GM12878 (cell line): ENCODE measurements around the gene OR52N4. TPM values are rescaled to one million over a fixed set of nuclear protein-coding genes. Genes with fewer than 3 reads are reported as not detected.

Source experiments
- ATAC-seq: fragments of 200-7000 bp; cut with Tn5 transposase; 3 replicates; pipeline ENCODE4 v1.9.1; 2020; ENCODE audit warnings: mild to moderate bottlenecking, moderate library complexity
- BruUV-seq: library from RNA; stranded (reverse); fragments of 400-500 nt; replicated peaks from 2 replicates; lab custom pipeline; 2021; lab: Mats Ljungman, UMichigan
- CTCF ChIA-PET: fragments of 300-600 bp; sonication (Branson Sonifier 250); formaldehyde crosslinking; extraction: SDS; loops from one replicate; lab custom pipeline; 2021; ENCODE audit warnings: inconsistent platforms; lab: Yijun Ruan, JAX
- POLR2A ChIA-PET: fragments of 350-600 bp; formaldehyde crosslinking; extraction: SDS; loops from one replicate; lab custom pipeline; 2021; ENCODE audit warnings: inconsistent platforms; lab: Charles Lee
- RAD21 ChIA-PET: fragments of 300-600 bp; sonication (Branson Sonifier 250); formaldehyde crosslinking; loops from one replicate; lab custom pipeline; 2023; ENCODE audit warnings: antibody characterized with exemption; ENCODE audit not compliant: unreplicated experiment; lab: Charles Lee
- SMC1A ChIA-PET: fragments of 300-600 bp; sonication (Branson Sonifier 250); formaldehyde crosslinking; loops from one replicate; lab custom pipeline; 2023; ENCODE audit not compliant: unreplicated experiment, uncharacterized antibody; lab: Charles Lee
- DNase-seq: peaks from one replicate; pipeline ENCODE4 v3.0.0-alpha.2; 2011; ENCODE audit warnings: low read depth, low spot score
- FAIRE-seq: peaks from 3 replicates; lab custom pipeline; 2011; peaks lifted over from hg19 to GRCh38; lab: Jason Lieb, UNC
- H2AFZ ChIP-seq: 2 replicates; pipeline ENCODE4 v1.6.0; 2011; ENCODE audit warnings: low read depth, low read length, control low read depth; ENCODE audit not compliant: control insufficient read depth
- H3K27ac ChIP-seq: 2 replicates; pipeline ENCODE4 v1.5.1; 2011; ENCODE audit warnings: control low read depth; ENCODE audit not compliant: control insufficient read depth, insufficient read depth
- H3K27me3 ChIP-seq, 2 experiments: replicated peaks in 1 of 2; 2 replicates each; pipeline versions ENCODE4 v1.6.0 to v1.6.1; 2011; ENCODE audit warnings: low read length in 1 of 2; ENCODE audit not compliant: control insufficient read depth in 2 of 2, insufficient read depth in 2 of 2
- H3K36me3 ChIP-seq, 2 experiments: 2 replicates each; pipeline ENCODE4 v1.5.1; 2011; ENCODE audit warnings: low read length in 1 of 2; ENCODE audit not compliant: control insufficient read depth in 2 of 2, insufficient read depth in 2 of 2
- H3K4me1 ChIP-seq: 2 replicates; pipeline ENCODE4 v1.6.1; 2011; ENCODE audit warnings: mild to moderate bottlenecking, low read length, moderate library complexity, mixed read lengths; ENCODE audit not compliant: control insufficient read depth, insufficient read depth
- H3K4me2 ChIP-seq: 2 replicates; pipeline ENCODE4 v1.6.0; 2011; ENCODE audit warnings: control low read depth; ENCODE audit not compliant: control insufficient read depth, insufficient read depth
- H3K4me3 ChIP-seq: fragments of 200-600 bp; sonication (generic); 2 replicates; pipeline ENCODE4 v1.5.1; 2016
- H3K79me2 ChIP-seq: 2 replicates; pipeline ENCODE4 v1.6.0; 2011; ENCODE audit warnings: low read length; ENCODE audit not compliant: control insufficient read depth, insufficient read depth
- H3K9ac ChIP-seq: 2 replicates; pipeline ENCODE4 v1.8.0; 2011; ENCODE audit warnings: low read length, control low read depth, mixed read lengths; ENCODE audit not compliant: control insufficient read depth, insufficient read depth
- H3K9me3 ChIP-seq: replicated peaks from 3 replicates; pipeline ENCODE4 v1.5.1; 2011; ENCODE audit warnings: mild to moderate bottlenecking, low read length; ENCODE audit not compliant: control insufficient read depth, insufficient read depth
- H4K20me1 ChIP-seq: 2 replicates; pipeline ENCODE4 v1.6.0; 2011; ENCODE audit not compliant: control insufficient read depth, insufficient read depth
- MEF2A ChIP-seq: IDR thresholded peaks from 2 replicates; pipeline ENCODE4 v1.6.1; 2011; ENCODE audit warnings: low read depth, mild to moderate bottlenecking, low read length, moderate library complexity; ENCODE audit not compliant: insufficient read depth
- MYC ChIP-seq: IDR thresholded peaks from 2 replicates; pipeline ENCODE4 v1.6.1; 2011; ENCODE audit warnings: mild to moderate bottlenecking, low read length, moderate library complexity, inconsistent platforms; ENCODE audit not compliant: insufficient read depth, insufficient replicate concordance, insufficient read length, severe bottlenecking
- POLR2AphosphoS5 ChIP-seq: IDR thresholded peaks from 2 replicates; pipeline ENCODE4 v1.6.1; 2011; ENCODE audit warnings: mild to moderate bottlenecking, low read length, inconsistent platforms
- STAT1 ChIP-seq: fragments of 450-650 bp; conservative IDR thresholded peaks from 2 replicates; pipeline ENCODE4 v1.6.1; 2014; ENCODE audit warnings: antibody characterized with exemption, mild to moderate bottlenecking
- USF2 ChIP-seq: IDR thresholded peaks from 2 replicates; pipeline ENCODE4 v1.6.1; 2011; ENCODE audit warnings: low read depth, low read length, improper control_type of control experiment, borderline replicate concordance
- YY1 ChIP-seq: IDR thresholded peaks from 2 replicates; pipeline ENCODE4 v1.6.1; 2011; ENCODE audit warnings: low read depth, mild to moderate bottlenecking, low read length
- ZNF274 ChIP-seq: IDR thresholded peaks from one replicate; pipeline ENCODE4 v1.8.0; 2011; ENCODE audit not compliant: insufficient read length, insufficient read depth
- WGBS: methylation state at CpG from one replicate; pipeline ENCODE4 v1.1.6; 2016; ENCODE audit warnings: low lambda C conversion rate; ENCODE audit not compliant: insufficient replicate concordance, insufficient coverage; ENCODE audit errors: missing lambda C conversion rate; 5-methylcytosine and 5-hydroxymethylcytosine counted together
- in situ Hi-C: fragments of 300-500 bp; cut with MboI; formaldehyde crosslinking; loops from 9 replicates; pipeline ENCODE4 v1.14.3; 2018; ENCODE audit warnings: mixed read lengths
- intact Hi-C: fragments of 100-400 bp; cut with micrococcal nuclease; formaldehyde crosslinking; loops from one replicate; pipeline ENCODE4 v1.14.2; 2022; ENCODE audit not compliant: unreplicated experiment
- polyA plus RNA-seq, 11 experiments: library from polyadenylated mRNA; depleted of rRNA in 4 of 11; unstranded in 6 of 11; stranded (reverse) in 5 of 11; fragments of >200 nt; fragmentation: Nextera tagmentation in 4 of 11; fragmentation: Illumina TruSeq in 1 of 11; extraction: Ambion mirVana in 4 of 11; extraction: Trizol in 1 of 11; gene quantifications; 1 replicate in 1 of 11; 2 replicates in 10 of 11; pipeline versions ENCODE4 v1.2.1 to v1.2.3, GENCODE V29; 2011 to 2016; ENCODE audit warnings: inconsistent platforms in 2 of 11, missing spikeins in 2 of 11, low read depth in 1 of 11
- total RNA-seq, 4 experiments: library from RNA; depleted of rRNA in 3 of 4; stranded (reverse); fragments of >200 nt in 3 of 4; fragmentation: Illumina TruSeq in 1 of 4; extraction: Trizol in 1 of 4; gene quantifications; 2 replicates each; pipeline versions ENCODE4 v1.2.1 to v1.2.3, GENCODE V29; 2013 to 2021

OR52N4 gene
- total and polyA plus RNA-seq, 10 of the 15 experiments (the other 5 are each of a cell fraction or from before 2014, with no cell fraction given): 0.16 to 8.6 (median 0.67) TPM; not detected in 1

DNA sequence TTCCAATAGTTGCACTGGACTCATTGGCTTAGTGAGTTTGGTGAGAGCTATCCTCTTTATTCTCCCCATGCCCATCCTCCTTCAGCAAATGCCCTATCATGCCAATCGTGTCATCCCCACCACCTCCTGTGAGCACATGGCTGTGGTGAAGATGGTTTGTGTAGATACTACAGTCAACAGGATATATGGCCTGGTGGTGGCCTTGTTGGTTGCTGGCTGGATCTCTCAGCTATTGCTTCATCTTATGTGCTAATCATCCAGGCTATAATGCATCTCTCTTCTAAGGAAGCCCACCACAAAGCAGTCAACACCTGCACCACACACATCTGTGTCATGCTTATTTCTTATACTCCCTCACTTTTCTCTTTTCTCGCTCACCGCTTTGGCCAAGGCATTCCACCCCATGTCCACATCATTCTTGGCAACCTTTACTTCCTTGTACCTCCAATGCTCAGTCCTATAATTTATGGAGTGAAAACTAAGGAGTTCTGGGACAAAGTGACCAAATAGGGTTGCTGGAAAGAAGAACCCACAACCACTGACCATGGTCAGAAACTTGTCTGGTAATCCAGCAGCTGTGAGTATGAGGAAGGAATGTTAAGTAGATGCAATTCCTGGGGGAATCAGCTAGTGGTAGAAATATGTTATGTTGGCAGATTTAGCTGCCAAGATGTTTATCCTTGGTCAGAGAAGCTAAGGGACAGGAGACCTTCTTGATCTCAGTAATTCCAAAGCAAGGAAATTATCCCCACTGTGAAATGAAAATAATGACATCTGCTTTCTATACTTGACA, 34.1 kb upstream of the OR52N4 start:
- no peaks in the 10 kb centered on the region for H3K9me3 ChIP-seq
- RAD21 ChIA-PET: no interaction called here
- WGBS: 100% methylated on average over 3 of the region's 3 CpGs
- in situ Hi-C loops (no loop called here), intact Hi-C loops (no loop called here)
- no peak overlapping the region for H3K4me2 ChIP-seq
- H3K36me3 ChIP-seq: no peaks in the 10 kb centered on the region
- H3K79me2 ChIP-seq: no peaks in the 10 kb centered on the region
- H3K27me3 ChIP-seq: no peaks in the 10 kb centered on the region
- TF ChIP-seq POLR2AphosphoS5 (peak; percentile 25; the same call in 1 of the 2 replicates), MYC (no peak), MEF2A (no peak), YY1 (no peak)
- H3K27ac ChIP-seq: no peak overlapping the region
- H3K4me1 ChIP-seq: no peaks in the 10 kb centered on the region
- DNase-seq: no peak
- no peak overlapping the region for H2AFZ ChIP-seq
- no peak for ATAC-seq
- no TSS peak for BruUV-seq
- SMC1A ChIA-PET: interaction anchor here (1.1 to 1.9 kb wide), 2 partner anchors 16 to 22 kb away, joined by 3 to 4 read pairs; partner anchors contain the start of gene OR56B1
- no peaks in the 10 kb centered on the region for H4K20me1 ChIP-seq
- CTCF ChIA-PET: no interaction called here
- no peak for FAIRE-seq
- H3K9ac ChIP-seq: no peak overlapping the region
- POLR2A ChIA-PET: no interaction called here
- no peak overlapping the region for H3K4me3 ChIP-seq

DNA sequence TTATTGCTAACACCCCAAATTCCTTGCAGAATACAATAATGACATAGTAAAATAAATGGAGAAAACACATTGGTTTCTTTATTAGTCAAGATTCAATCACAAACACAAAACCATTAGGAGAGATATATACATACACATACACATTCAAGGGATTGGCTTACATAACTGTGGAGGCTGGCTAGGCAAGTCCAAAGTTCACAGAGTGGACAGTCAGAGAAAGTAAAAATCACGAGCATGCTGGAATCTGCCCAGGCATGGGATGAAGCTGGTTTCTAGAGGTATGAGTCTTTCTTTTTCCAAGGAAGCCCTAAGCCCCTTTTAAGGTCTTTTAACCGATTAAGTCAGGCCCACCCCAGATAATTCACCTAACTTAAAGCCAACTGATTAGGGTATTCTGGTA, 31.4 kb upstream of the OR52N4 start:
- Histone ChIP-seq H3K79me2 (no peaks in the 10 kb centered on the region), H3K4me2 (no peak overlapping the region), H3K36me3 (no peaks in the 10 kb centered on the region), H3K4me3 (no peak overlapping the region), H3K9ac (no peak overlapping the region), H3K27me3 (no peaks in the 10 kb centered on the region), H4K20me1 (no peaks in the 10 kb centered on the region), H3K9me3 (no peaks in the 10 kb centered on the region)
- 60% methylated on average over 2 of the region's 2 CpGs for WGBS
- no peak for ATAC-seq
- ChIA-PET RAD21 (no interaction called here), CTCF (no interaction called here), POLR2A (no interaction called here)
- intact Hi-C loops: no loop called here
- BruUV-seq: no TSS peak
- in situ Hi-C loops: no loop called here
- TF ChIP-seq USF2 (no peak), ZNF274 (no peak), STAT1 (no peak)
- TF ChIP-seq, all 136 proteins: peak for 0
- SMC1A ChIA-PET: no interaction called here
- Histone ChIP-seq H3K27ac (no peak overlapping the region), H3K4me1 (no peaks in the 10 kb centered on the region), H2AFZ (no peak overlapping the region)
- DNase-seq (no peak), FAIRE-seq (no peak)
